Hippocampal formation (tissue), 2 donors: ENCODE results near the gene OR2T35.
A peak's percentile ranks its signal among the peaks of the same experiment; 100 is the strongest.

Experiments
- DNase-seq, 2 donors: peaks; one replicate each; lab custom pipeline; 2025; lab: John Stamatoyannopoulos, UW

Gene OR2T35

GRCh38 chr1:248625971-248626370 lies 19.1 kb downstream of the OR2T35 start:
- no peak for DNase-seq

- no peak for DNase-seq
Observed at GRCh38 chr1:248625166-248625565, 19.9 kb downstream of the OR2T35 start.

GRCh38 chr1:248622570-248623001 lies 22.5 kb downstream of the OR2T35 start:
- DNase-seq, result peak in 1 of 2 donors; percentile 17

GRCh38 chr1:248621770-248622169 lies 23.3 kb downstream of the OR2T35 start:
- no peak for DNase-seq

- DNase-seq, result peak; percentile 11 to 25
Observed at GRCh38 chr1:248618878-248619277, 26.2 kb downstream of the OR2T35 start.

- DNase-seq, result no peak
Observed at GRCh38 chr1:248618119-248618518, 27.0 kb downstream of the OR2T35 start.

GRCh38 chr1:248613742-248614141 lies 31.3 kb downstream of the OR2T35 start:
- no peak for DNase-seq

GRCh38 chr1:248611883-248612414 lies 33.1 kb downstream of the OR2T35 start:
- no peak for DNase-seq

GRCh38 chr1:248610301-248610700 lies 34.8 kb downstream of the OR2T35 start:
- no peak for DNase-seq

- DNase-seq, result no peak
Observed at GRCh38 chr1:248599396-248599795, 45.7 kb downstream of the OR2T35 start.

GRCh38 chr1:248597589-248597988 lies 47.5 kb downstream of the OR2T35 start, which contains the start of gene OR2T10:
OR2T10 (minus strand) TSS chr1:248597700; CDS start chr1:248593768, 3,932 bp downstream.
- DNase-seq, result no peak

- no peak for DNase-seq
Observed at GRCh38 chr1:248596615-248597014, 48.5 kb downstream of the OR2T35 start.

- no peak for DNase-seq
Observed at GRCh38 chr1:248593226-248593625, 51.9 kb downstream of the OR2T35 start.

GRCh38 chr1:248592655-248593054 lies 52.4 kb downstream of the OR2T35 start:
- DNase-seq, result no peak

GRCh38 chr1:248590055-248590454 lies 55.0 kb downstream of the OR2T35 start:
- no peak for DNase-seq

GRCh38 chr1:248589334-248589733 lies 55.7 kb downstream of the OR2T35 start:
- DNase-seq, result no peak
